ENCODE results near the gene ERAP2. TPM values are rescaled to one million over a fixed set of nuclear protein-coding genes. Genes with fewer than 3 reads are reported as not detected.

ERAP2 gene
- total RNA-seq, 2 donors from 2014 or later: 7.5 to 24.7 TPM

GRCh38 chr5:96868603-96869371 lies 7.5 kb upstream of the ERAP2 start:
- WGBS, 2 donors: 31 to 44% methylated on average over 6 of the region's 6 CpGs
- intact Hi-C loops (cut with DNase I): no loop called here
- no peak overlapping the region for H3K4me3 ChIP-seq

GRCh38 chr5:96869372-96869641 lies 7.0 kb upstream of the ERAP2 start:
- no peaks in the 10 kb centered on the region for H3K9me3 ChIP-seq
- no peaks in the 10 kb centered on the region for H3K27me3 ChIP-seq
- intact Hi-C loops (cut with DNase I): no loop called here
- ATAC-seq (no peak), DNase-seq (no peak)
- H3K4me1 ChIP-seq: no peaks in the 10 kb centered on the region
- no peak overlapping the region for H3K27ac ChIP-seq
- TF ChIP-seq CTCF (IDR thresholded peaks at IDR 0.05) (no peak), POLR2A (IDR thresholded peaks at IDR 0.05) (no peak)
- no peak overlapping the region for H3K4me3 ChIP-seq
- H3K36me3 ChIP-seq (replicated peaks in 1 of 2; ENCODE audit: insufficient read depth in 1 of 2, low read depth in 2 of 2): no peaks in the 10 kb centered on the region

More at GRCh38 chr5:96868603-96869371, 7.5 kb upstream of the ERAP2 start:
- DNase-seq (peak in 3 of 4 donors; percentile 11 to 52 (median 26)), ATAC-seq (peak; percentile 88)
- no peaks in the 10 kb centered on the region for H3K9me3 ChIP-seq
- no peak for TF ChIP-seq POLR2A (IDR thresholded peaks at IDR 0.05)
- TF ChIP-seq CTCF (IDR thresholded peaks at IDR 0.05): peak; percentile 82 to 94 (median 89)
- no peaks in the 10 kb centered on the region for H3K27me3 ChIP-seq
- no peak overlapping the region for H3K27ac ChIP-seq
- H3K36me3 ChIP-seq (replicated peaks in 1 of 2; ENCODE audit: insufficient read depth in 1 of 2, low read depth in 2 of 2): no peaks in the 10 kb centered on the region
- H3K4me1 ChIP-seq: no peaks in the 10 kb centered on the region

GRCh38 chr5:96870094-96871026 lies 5.9 kb upstream of the ERAP2 start:
- intact Hi-C loops (cut with DNase I): loop anchor here (5.0 kb wide), 1 partner anchor 292 kb away; no protein-coding TSS in a partner anchor
- Histone ChIP-seq H3K4me3 (no peak overlapping the region), H3K27me3 (no peaks in the 10 kb centered on the region), H3K9me3 (no peaks in the 10 kb centered on the region), H3K27ac (no peak overlapping the region), H3K36me3 (replicated peaks in 1 of 2; ENCODE audit: insufficient read depth in 1 of 2, low read depth in 2 of 2) (no peaks in the 10 kb centered on the region), H3K4me1 (no peaks in the 10 kb centered on the region)
- TF ChIP-seq CTCF (IDR thresholded peaks at IDR 0.05) (no peak), POLR2A (IDR thresholded peaks at IDR 0.05) (no peak)
- no peak for ATAC-seq
- DNase-seq: no peak
- WGBS, 2 donors: 31 to 37% methylated on average over 4 of the region's 4 CpGs

GRCh38 chr5:96871027-96871399 lies 5.3 kb upstream of the ERAP2 start:
- no peaks in the 10 kb centered on the region for H3K27me3 ChIP-seq
- intact Hi-C loops (cut with DNase I): loop anchor here (5.0 kb wide), 1 partner anchor 291 kb away; no protein-coding TSS in a partner anchor
- TF ChIP-seq POLR2A (IDR thresholded peaks at IDR 0.05) (no peak), CTCF (IDR thresholded peaks at IDR 0.05) (no peak)
- H3K36me3 ChIP-seq (replicated peaks in 1 of 2; ENCODE audit: insufficient read depth in 1 of 2, low read depth in 2 of 2): no peaks in the 10 kb centered on the region
- DNase-seq: no peak
- peaks cover 6% of the 10 kb centered on the region for H3K4me1 ChIP-seq
- no peak overlapping the region for H3K27ac ChIP-seq
- no peaks in the 10 kb centered on the region for H3K9me3 ChIP-seq
- no peak overlapping the region for H3K4me3 ChIP-seq
- no peak for ATAC-seq
- 87 to 96% methylated on average over 2 of the region's 2 CpGs for WGBS, 2 donors
